KOPT-K1 (cell line): ENCODE measurements around the gene ZDHHC22.

Experiments
- H3K27ac ChIP-seq: fragments of 200-600 bp; sonication (generic); 2 replicates; pipeline ENCODE4 v1.5.1; 2016; ENCODE audit warnings: antibody characterized with exemption, mild to moderate bottlenecking, low read depth, low read length; ENCODE audit not compliant: poor library complexity, severe bottlenecking
- H3K36me3 ChIP-seq: fragments of 200-600 bp; sonication (generic); 2 replicates; pipeline ENCODE4 v1.5.1; 2017; ENCODE audit warnings: antibody characterized with exemption, mild to moderate bottlenecking, low read length, moderate library complexity; ENCODE audit not compliant: insufficient read depth
- H3K9me3 ChIP-seq: fragments of 200-600 bp; sonication (generic); 2 replicates; pipeline ENCODE4 v1.5.1; 2017; ENCODE audit warnings: antibody characterized with exemption, low read length, mild to moderate bottlenecking; ENCODE audit not compliant: insufficient read depth, poor library complexity, severe bottlenecking

ZDHHC22 gene

DNA sequence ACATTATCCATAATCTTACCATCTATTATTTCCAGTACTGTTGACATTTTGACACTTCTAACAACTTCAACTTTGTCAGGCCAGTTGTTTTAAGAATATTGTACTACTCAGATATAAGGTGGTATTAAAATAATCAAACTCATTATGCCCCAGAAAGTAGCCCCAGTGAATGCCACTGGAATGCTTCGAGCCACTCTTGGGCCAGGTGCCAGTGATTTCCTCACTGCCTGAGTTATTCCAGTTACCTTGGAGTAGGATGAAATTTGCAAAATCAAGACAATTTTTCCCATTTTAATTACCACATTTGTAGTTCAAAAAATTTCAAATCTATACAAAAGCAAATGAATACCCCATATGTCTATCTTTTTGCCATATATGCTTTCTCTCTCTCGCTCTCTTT is 34.4 kb downstream of the ZDHHC22 start:
- Histone ChIP-seq H3K36me3 (peaks cover 63% of the 10 kb centered on the region), H3K9me3 (no peaks in the 10 kb centered on the region), H3K27ac (no peak overlapping the region)

DNA sequence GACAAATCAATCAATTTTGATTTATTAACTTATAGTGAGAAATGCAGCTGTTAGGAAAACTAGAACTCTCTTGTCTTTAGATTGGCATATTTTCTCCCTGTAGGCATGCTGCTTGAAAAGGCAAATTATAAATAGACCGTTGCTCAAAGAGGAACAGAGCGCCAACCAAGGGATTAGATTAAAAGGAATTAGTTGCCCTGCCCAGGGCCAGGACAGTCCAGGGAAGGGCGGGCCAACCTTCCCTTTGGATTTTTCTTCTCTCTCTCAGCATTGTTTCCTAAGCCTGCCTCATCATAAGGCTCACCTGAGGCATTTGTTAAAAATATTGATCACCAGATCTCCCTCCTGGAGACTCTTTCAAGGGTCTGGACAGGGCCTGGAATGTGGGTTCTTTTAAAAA is 34.9 kb downstream of the ZDHHC22 start:
- peaks cover 57% of the 10 kb centered on the region for H3K36me3 ChIP-seq
- H3K9me3 ChIP-seq = no peaks in the 10 kb centered on the region
- no peak overlapping the region for H3K27ac ChIP-seq

DNA sequence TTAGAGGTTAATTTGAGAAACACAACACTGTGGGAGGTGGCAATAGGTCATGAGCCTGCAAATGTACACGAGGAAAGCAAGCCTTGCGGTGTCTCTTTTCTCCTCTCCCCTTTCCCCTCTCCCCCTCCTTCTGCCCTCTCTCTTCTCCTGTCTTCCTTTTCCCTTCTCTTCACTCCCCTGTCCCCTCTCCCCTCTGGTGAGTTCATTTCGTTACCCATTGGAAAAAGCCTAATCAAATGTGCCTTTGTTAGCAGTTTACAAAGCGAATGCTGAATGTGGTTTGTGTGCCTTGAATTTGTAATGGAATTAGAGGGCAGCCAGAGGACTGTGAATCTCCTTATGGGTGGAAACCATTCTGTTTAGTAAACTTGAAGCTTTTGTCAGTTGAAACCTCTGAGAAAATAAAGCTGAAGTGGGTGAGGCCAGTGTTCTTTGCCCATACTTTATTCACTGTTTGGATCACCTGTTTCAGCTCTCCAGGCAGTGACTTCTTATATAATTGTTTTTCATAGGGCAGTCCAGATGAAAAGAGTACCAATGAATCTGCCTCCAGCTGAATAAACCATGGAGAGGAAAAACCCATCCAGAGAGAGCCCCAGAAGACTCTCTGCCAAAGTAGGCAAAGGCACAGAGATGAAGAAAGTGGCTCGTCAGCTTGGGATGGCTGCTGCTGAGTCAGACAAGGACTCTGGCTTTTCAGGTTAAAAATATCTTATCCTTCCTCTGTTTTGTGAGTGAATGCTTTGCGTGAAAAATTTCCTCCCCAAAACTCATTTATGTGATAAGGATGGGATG is 36.2 kb downstream of the ZDHHC22 start:
- Histone ChIP-seq H3K9me3 (no peaks in the 10 kb centered on the region), H3K36me3 (peaks cover 46% of the 10 kb centered on the region), H3K27ac (no peak overlapping the region)

DNA sequence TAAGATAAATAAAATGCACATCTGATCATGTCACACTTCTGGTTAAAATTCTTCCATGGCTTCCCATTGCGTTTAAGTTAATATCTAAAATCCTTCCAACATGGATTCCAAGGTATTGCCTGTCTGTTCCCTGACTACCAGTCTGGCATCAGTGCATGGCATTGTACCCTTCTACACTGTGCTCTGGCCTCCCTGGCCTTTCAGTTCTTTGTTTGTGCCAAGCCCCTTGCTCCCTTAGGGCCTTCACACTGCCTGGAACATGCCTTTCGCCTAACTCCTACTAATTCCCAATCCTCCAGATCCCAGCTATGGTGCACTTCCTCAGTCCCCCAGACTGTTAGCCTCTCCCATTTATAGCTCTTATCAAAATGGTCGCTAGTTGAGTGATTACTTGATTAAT is 37.2 kb downstream of the ZDHHC22 start:
- no peak overlapping the region for H3K27ac ChIP-seq
- no peaks in the 10 kb centered on the region for H3K9me3 ChIP-seq
- H3K36me3 ChIP-seq = peaks cover 36% of the 10 kb centered on the region

DNA sequence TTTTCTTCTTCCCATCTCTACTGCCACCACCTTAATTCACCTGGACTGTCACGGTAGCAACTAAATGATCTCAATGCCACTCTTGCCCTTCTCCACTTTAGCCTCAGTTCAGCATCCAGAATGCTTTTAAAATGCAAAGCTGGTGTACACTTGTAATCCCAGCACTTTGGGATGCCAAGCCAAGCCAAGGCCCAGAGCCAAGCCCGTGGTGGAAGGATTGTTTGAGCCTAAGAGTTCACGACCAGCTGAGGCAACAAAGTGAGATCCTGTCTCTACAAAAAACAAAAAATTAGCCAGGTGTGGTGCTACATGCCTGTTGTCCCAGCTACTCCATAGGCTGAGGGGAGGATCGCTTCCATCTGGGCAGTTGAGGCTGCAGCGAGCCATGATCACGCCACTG is 37.6 kb downstream of the ZDHHC22 start:
- Histone ChIP-seq H3K36me3 (peaks cover 32% of the 10 kb centered on the region), H3K9me3 (no peaks in the 10 kb centered on the region), H3K27ac (no peak overlapping the region)

DNA sequence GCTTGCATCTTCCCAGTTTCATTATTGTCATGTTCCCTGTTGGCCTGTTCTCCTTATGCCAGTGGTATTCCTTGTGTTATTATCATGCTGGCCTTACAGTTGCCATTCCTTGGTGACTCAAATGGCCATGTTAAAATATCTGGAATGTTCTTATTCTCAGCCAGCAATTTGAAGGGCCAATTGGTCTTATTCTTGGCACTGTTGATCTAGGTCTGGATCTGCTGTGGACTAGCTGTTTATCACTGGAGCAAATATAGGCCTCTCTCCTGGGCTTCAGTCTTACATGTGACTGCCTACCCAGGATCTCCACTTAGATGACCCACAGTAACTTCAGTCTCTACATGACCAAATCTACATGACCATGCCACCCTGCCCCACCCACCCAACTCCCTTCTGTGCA is 38.1 kb downstream of the ZDHHC22 start:
- H3K36me3 ChIP-seq = peaks cover 27% of the 10 kb centered on the region
- no peaks in the 10 kb centered on the region for H3K9me3 ChIP-seq
- no peak overlapping the region for H3K27ac ChIP-seq

DNA sequence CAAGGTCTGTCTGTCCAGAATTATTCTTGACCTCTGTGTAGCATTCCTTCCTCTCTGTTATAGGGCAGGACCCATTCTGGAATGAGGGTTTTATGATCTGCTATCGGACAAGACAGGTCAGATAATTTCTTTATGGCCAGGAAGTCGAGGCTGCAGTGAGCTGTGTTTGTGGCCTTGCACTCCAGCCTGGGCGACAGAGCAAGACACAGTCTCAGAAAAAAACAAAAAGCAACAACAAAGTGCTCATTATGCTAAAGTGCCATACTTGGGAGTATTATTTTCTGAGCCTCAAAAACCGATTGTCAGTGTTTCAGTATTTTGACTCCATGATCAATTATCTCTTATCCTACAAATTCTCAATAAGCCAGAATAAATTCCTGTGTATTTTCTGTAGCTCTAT is 39.4 kb downstream of the ZDHHC22 start:
- Histone ChIP-seq H3K27ac (no peak overlapping the region), H3K36me3 (peaks cover 16% of the 10 kb centered on the region)

DNA sequence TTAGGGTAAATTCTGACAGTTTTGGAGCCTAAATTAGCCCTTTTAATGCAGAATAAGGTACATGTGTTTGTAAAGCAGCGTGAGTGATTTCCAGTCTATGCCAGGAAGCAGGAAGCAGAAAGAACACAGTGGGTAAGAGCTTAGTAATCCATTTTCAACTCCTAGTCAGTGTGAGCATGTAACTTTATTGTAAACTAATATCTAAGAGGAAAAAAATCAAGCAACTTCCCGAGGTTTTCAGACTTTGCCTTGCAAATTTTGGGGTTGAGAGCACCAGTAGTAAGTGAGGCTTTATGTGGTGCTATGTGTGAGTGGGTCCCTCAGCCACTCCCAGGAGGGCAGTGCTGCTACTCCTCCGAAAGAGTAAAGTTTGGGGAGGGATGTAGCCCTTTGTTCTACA is 40.6 kb downstream of the ZDHHC22 start:
- no peak overlapping the region for H3K27ac ChIP-seq

More for the DNA sequence above, 39.4 kb downstream of the ZDHHC22 start:
- no peaks in the 10 kb centered on the region for H3K9me3 ChIP-seq

DNA sequence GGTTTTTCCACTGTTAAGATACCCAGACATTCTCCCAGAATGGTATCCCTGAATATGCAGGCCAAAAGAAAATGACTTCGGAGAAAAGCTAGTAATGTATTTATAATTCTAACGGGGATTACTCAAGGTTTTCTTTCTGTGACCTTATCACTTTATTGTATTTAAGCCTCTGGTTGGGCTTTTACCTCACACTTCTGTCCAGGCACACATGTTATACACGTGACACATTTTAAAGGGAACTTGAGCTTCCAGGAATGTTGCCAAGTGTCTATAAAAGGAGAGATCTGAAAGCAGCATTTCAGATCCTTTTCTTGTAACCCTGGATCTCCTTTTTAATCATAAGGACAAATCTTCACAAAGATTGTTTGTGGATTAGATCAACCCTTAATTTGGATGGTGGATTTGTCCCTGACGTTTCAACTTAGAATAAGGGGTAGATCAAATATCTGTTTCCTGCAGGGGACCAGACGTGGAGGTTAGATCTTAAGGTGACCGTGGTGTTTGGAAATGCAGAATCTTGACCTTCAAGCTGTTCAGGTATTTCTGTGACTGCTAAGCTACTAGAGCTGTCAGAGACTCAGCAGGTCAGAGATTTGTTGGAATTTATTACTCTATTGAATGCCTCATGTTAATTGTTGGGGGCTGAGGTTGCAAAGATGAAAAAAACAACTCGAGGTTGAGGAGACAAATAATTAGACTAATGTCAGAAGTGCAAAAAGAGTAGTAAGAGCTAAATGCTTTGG is 42.0 kb downstream of the ZDHHC22 start:
- H3K36me3 ChIP-seq = no peaks in the 10 kb centered on the region
- H3K27ac ChIP-seq = no peak overlapping the region
- H3K9me3 ChIP-seq = no peaks in the 10 kb centered on the region

More for the DNA sequence above, 40.6 kb downstream of the ZDHHC22 start:
- no peaks in the 10 kb centered on the region for H3K9me3 ChIP-seq
- 0 out of 2 replicates have a peak, but pooled peaks cover 4% of the 10 kb centered on the region for H3K36me3 ChIP-seq

DNA sequence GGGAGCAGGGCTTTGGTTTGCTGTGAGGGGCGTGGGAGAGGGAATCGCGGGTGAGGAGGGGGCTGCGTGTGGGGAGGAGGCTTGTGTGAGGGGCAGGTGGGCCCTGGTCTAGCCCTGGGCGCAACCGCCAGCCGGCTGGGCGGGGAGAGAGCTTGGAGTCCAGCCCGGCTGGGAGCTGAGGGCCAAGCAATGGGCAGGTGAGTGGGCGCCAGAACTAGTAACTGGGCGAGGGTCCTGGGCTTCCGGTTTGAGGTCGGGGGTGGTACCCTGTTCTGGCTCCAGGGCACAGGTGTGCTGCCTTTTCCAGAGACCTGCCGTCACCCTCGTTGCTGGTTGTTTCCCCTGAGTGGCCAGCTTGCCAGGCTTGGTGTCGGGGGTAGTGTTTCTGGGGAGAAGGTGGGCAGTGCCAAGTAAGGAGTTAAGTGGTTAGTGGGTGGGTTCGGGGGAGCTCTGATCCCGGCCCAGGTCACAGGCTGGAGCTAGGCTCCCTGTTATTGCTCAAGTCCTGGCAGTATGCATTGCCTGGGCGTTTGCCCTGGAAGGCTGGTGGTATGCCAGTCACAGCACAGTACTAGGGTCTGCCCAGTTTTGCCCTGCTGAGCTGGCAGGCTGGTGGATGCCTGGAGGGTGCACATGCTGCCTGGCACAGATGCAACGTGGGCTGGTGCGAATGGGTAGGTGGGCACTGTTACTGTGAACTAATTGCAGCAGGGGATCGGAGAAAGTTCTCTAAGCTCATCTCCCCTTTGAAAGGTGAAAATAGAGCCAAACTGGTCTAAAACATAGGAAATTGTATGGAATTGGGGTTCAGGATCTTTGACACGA is 42.9 kb downstream of the ZDHHC22 start:
- Histone ChIP-seq H3K27ac (peak overlapping the region; percentile 80), H3K36me3 (no peaks in the 10 kb centered on the region), H3K9me3 (no peaks in the 10 kb centered on the region)

DNA sequence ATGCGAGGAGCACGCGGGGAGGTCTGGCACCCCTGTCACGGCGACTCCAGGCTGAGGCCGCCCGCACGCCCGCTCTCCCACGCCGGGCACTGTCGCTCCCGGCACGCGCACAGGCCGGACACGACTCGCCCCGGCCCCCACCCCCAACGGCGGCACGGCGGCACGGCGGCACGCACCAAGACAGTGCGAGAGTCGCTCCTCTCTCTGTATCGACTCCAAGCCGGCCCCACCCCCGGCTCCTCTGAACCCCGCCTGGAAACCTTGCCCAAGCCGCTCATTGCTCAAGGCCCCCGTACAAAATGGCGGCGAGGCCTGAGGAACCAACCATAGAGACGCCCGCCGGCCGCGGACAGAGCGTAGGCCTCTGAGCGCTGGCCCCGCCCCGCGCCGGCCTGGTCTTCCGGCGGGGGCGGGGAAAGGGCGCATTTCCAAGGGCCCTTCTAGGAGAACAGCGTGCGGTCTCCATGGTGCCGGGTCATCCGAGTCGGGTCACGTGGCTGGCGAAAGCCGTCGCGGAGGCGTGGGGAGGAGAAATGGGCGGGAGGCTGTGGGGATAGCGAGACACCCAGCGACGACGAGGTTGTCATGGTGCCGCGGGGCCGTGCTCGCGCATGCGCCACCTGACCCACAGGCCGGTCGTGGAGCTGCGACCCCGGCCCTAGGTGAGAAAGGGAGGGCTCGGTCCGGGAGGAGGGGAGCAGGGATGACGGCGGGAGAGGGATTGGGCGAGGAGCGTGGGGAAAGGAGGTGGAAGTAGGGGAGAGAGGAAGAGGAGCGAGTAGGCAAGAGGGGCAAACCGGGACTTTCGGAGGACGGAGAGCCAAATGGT is 43.7 kb downstream of the ZDHHC22 start, which contains the start of gene CIPC:
TSS of gene CIPC (plus strand) at position 559 of the 829 bp plus-strand sequence. CDS start 7,451 bp downstream, outside the sequence.
- H3K9me3 ChIP-seq = no peaks in the 10 kb centered on the region
- H3K36me3 ChIP-seq = no peaks in the 10 kb centered on the region

DNA sequence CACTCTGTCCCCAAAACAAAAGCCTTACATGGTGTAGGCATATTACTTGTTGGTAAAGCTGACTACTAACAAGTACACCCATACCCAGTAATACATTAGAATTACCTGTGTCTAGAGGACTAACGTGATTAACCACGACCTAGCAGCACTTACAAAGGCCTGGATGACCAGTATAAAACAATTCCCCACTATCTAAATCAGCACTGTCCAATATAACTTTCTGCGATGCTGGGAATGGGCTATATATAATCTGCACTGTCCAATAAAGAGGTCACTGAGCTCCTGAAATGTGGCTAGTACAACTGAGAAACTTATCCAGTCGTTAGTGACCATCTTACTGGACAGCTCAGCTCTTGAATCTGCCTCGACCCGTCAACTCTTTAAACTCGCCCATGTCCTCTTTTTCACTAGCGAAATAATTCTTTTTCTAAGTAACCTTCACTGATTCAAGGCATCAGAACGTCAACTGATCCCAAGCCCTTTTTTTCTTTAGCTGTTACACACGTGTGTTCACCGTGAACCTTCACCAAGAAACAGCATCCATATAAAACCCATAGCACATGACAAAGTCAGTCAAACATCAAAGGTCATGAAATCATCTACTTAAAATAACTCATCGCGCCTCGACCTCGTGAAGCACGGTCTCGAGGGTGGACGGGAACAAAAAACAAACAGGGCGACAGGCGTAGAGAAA is 44.4 kb downstream of the ZDHHC22 start:
- Histone ChIP-seq H3K9me3 (no peaks in the 10 kb centered on the region), H3K27ac (peak overlapping the region; percentile 80), H3K36me3 (no peaks in the 10 kb centered on the region)

More for the DNA sequence above, 43.7 kb downstream of the ZDHHC22 start, which contains the start of gene CIPC:
- peak within 1 kb of the TSS; percentile 80 for H3K27ac ChIP-seq

DNA sequence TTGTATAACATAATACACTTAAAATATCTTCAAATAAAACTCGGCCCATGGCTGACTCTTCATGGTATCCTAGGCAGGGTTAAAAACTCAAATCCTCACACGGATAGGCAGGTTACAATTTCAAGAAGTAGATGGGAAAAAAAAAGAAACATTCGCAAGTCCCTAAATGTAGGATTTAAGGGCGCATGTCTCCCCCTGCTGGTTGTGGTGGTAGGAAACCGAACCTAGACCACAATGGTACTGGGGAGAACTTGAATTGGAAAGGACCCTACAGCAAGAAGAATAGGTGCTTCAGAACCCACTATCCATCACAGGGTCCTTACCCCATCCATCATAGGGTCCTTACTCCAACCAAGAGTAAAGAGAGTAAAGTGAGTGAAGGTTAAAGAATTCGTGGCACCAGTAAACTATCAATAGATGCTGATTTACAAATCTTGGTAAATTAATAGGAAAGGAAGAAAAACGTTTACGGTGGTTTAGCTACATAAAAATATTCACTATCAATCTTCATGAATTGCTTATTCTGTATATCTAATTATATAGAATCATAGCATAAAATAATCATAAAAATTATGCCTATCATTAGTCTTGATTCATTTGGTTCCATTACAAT is 46.8 kb downstream of the ZDHHC22 start:
- H3K36me3 ChIP-seq = no peaks in the 10 kb centered on the region
- H3K9me3 ChIP-seq = peaks cover 17% of the 10 kb centered on the region
- no peak overlapping the region for H3K27ac ChIP-seq
